HG03469 (cell line): ENCODE results near the gene BLNK.

Experiments
- ATAC-seq: cut with Tn5 transposase; IDR thresholded peaks from one replicate; pipeline ENCODE4 v1.9.1; 2021; ENCODE audit warnings: mild to moderate bottlenecking, moderate library complexity, moderate number of reproducible peaks; ENCODE audit not compliant: unreplicated experiment

The BLNK gene

DNA sequence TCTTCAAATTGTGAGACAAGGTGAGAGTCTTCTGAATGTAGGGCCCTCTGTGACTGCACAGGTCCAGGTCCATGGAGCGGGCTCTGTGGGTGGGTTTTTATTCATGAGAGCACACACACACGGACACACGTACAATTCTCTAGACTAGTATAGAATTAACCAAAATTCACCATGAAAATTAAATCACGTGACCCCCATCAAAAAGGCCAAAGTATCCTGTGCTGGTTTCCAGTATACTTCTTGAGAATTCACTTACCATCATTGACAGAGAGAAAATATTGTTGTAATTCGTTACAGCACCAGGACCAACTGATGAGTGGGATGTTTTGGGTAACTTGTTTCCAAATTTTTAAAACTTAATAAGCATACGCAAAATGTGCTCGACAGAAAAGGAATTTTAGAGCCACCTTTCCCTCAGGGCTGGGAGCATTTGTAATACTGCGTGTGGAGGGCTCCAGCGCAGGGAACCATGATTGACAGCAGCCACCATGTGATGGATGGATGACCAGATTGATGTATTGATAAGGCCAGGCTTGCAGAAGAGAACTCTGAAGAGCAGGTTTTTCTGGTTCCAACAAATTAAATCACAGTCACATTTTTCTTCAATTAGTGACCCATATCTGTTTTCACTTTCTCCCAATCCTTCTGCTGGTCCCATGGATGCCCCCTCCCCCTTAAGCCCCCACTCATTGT is 18.0 kb upstream of the BLNK start:
- ATAC-seq = no peak

DNA sequence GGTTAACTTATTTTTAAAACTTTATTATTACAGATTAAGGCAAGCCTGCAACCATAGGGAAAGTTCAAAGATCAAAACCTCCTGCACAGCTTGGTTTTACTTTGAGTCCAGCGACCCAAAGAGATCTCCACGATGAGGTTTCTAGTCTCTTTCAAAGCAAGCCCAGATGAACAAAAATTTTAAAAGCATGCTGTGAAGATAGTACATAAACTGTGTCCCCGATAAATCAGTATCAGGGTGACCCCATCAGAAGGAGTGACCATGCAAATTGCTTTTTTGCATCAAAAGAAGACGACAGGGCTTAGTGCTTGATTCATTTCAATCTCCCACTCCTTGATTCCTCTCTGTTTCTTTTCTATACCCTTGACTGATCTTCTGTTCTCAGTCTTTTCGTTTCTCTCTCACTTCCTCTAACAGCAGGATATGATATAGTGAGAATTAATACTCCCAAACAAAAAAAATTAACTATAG is 16.8 kb upstream of the BLNK start:
- ATAC-seq = peak; percentile 40

DNA sequence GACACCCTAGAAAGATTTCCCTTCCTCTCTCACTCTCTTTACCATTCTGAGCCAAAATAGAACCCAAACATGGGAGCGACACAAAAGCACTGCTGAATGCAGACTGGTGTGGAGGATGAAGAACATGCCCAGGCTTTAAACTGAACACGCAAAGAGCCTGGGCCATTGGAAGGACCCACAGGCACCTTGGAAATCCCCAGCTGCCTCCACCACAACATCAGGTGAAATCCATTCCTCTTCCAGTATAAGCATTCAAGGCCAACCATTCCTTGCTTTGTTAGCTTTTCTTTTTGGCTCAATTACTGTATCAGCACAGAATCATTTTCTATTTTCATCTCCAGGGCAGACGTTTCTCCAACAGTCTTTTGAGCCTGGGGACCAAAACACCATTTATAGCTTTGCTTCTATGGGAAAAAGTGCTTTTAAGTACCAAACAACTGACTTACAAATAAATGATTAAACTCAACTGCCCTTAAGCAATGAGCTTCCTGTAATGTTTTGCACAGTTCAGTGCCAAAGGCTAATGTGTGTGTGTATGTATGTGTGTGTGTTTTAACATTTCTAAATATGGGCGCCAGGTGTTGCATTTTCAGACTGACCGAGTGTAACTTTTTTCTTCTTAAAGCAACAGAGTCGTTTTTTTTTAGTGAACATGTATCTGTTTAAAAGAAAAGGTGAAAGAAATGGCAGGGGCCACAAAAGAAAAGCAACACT is 16.2 kb upstream of the BLNK start:
- peak; percentile 30 for ATAC-seq

DNA sequence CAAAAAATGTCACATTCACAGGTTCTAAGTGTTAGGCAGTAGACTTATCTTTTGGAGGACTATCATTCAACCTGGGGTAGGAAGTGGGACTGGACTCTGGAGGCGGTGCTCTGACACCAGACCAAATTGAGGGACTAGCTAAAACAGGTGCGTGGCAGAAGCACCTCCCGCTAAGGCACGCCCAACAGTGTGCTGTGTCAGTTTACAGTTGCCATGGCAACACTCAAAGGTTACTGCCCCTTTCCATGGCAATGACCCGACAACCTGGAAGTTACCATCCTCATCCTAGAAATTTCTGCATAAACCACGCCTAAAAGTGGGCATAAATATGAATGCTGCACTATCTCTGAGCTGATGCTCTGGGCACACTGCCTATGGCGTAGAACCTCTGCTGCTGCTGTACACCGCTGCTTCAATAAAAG is 14.0 kb upstream of the BLNK start:
- no peak for ATAC-seq

- ATAC-seq = no peak
Measured at GRCh38 chr10:96283756-96284155, 12.4 kb upstream of the BLNK start.

- no peak for ATAC-seq
Measured at GRCh38 chr10:96283351-96283750, 12.0 kb upstream of the BLNK start.

GRCh38 chr10:96281444-96282029 is 10.2 kb upstream of the BLNK start:
- ATAC-seq = no peak

DNA sequence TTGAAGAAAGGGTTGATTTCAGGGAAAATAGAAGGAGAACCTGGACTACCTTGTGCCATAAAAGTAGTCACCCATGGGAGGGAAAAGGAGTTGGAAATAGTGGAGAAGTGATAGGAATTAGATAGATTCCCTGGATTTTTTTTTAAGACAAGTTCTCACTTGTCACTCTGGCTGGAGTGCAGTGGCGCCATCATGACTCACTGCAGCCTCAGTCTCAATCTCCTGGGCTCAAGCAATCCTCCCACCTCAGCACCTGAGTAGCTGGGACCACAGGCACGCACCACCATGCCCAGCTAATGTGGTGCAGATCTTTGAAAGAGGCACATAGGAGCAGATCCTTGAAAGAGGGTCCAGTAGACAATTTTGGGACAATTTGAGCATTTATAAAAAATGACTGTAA is 9.5 kb upstream of the BLNK start:
- no peak for ATAC-seq

GRCh38 chr10:96279191-96279641 is 7.8 kb upstream of the BLNK start:
- no peak for ATAC-seq

GRCh38 chr10:96276831-96277230 is 5.5 kb upstream of the BLNK start:
- no peak for ATAC-seq

GRCh38 chr10:96276426-96276825 is 5.1 kb upstream of the BLNK start:
- no peak for ATAC-seq

DNA sequence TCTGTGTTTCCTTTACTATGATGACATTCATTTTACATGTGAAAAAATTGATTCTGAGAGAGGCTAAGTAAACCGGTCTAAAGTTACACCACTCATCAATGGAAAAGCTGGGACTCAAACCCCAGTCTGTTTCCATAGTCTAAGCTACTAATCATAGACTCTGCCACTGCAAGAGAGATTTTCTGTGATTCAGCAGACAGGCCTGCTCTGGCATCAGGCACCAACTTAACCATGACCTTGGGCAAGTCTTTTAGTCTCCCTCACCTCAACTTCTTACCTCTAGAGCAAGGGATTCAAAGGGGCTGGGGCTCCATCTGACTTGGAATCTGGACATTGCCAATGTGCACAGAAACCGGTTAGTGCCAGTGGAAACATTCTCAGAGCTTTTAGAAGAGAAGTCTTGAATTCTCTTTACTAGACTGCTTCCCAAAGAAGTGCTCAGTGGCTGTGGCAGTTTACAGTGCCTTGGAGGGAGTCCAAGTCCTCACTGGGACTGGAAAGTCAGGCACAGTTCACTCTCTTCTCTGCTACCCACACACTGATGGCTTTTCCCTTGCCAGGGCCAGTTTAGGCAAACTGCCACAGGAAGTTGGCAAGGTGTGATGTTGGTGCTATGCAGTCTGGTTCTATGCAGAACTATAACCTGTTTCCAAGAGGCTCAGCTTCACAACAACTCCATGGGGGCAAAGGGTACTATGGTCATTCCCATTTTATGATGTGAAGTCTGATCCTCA is 4.5 kb upstream of the BLNK start:
- ATAC-seq = no peak

DNA sequence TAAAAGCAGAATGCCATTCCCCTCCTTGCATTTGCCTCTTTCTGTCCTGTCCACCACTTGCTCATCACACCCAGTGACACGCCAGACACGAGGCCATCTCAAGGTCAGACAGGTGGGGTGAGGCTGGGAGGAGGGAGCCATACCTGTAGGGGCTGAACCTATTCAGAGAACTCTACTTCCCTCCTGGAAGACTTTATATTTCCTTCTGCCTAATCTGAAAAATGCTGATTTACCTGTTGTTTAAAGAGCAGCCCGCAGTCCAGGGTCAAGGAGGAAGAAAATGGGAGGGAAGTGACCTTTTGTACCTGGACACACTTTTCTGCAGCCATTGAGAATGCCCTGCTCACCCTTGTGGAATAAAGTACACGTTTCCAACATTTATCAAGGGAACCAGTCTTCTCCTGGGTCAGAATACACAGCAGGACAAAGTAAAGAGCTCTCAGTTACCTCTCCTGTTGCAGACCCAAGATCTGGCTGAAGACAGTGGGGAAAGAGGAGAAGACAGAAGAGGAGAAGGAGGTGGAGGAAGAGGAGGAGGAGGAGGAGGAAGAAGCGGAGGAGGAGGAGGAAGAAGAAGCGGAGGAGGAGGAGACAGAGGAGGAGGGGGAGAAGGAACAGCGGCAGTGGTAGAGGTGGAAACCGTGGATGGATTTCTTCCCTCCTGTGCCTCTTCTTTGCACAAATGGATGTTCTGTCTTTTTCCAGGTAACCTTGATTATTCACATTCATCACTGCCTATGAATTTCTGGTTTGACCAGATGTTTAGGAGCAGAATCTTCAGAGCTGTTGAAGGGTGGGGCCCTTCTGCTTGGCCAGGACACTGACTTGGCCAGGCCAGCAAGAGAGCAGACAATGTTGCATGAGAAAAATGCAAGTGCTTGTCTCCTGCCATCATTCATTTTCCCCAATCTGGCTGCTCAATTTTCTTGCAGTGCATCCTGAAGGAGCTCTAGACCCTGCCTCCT is 1.2 kb upstream of the BLNK start:
- ATAC-seq = no peak

GRCh38 chr10:96270571-96270970 is 798 bp downstream of the BLNK start:
- ATAC-seq = no peak

GRCh38 chr10:96269438-96270300 is 1.7 kb downstream of the BLNK start:
- ATAC-seq = no peak

DNA sequence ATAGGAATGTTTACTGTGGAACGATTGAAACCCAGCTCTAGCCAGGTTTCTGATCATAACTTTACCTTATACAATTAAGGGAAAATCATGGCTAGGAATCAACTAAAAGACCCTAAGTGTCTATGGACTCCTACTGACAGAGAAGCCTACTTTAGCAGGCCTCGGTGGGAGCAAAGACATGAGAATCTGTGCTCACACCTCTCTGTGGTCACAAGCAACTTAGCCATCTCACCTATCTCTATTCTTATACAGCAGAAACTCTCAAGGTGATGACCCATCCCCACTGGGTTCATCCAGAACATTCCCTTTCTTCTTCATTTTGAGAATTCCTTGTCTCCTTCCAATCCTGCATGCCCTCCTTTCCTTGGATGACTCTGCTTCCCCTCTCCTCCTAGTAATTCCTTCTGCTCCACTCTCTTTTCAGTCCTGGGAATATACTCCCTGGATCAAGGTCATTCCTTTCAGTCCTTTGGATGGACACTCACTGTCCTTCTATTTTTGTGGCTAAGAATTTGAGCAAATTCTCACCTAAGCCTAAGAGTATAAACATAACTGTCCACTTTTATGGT is 2.9 kb downstream of the BLNK start:
- no peak for ATAC-seq

GRCh38 chr10:96267234-96267705 is 4.1 kb downstream of the BLNK start:
- ATAC-seq = no peak

GRCh38 chr10:96266118-96266770 is 5.1 kb downstream of the BLNK start:
- ATAC-seq = no peak
